K562 (cell line): ENCODE results near the gene PRPF39. TPM values are rescaled to one million over a fixed set of nuclear protein-coding genes. Genes with fewer than 3 reads are reported as not detected.

ENCODE experiments used
- EWSR1 ChIP-seq: fragments of 450-650 bp; IDR thresholded peaks from 2 replicates; pipeline ENCODE4 v1.6.1; 2018; ENCODE audit warnings: borderline replicate concordance, mild to moderate bottlenecking, low read depth, moderate library complexity; ENCODE audit not compliant: partially characterized antibody
- ZNF609 ChIP-seq: sonication (generic); formaldehyde crosslinking; IDR thresholded peaks from 2 replicates; pipeline ENCODE4 v1.8.1; 2023; ENCODE audit warnings: missing genetic modification reagents, mild to moderate bottlenecking, borderline replicate concordance
- ZNF740 ChIP-seq, 3 experiments: fragments of 200-800 bp in 1 of 3; sonication (Bioruptor generic) in 1 of 3; sonication (generic) in 1 of 3; formaldehyde crosslinking in 1 of 3; IDR thresholded peaks; 2 replicates each; pipeline versions ENCODE4 v1.6.1 to v1.8.0; 2016 to 2022; ENCODE audit warnings: mild to moderate bottlenecking in 2 of 3, missing compliant biosample characterization in 2 of 3, missing genetic modification characterization in 2 of 3, missing genetic modification reagents in 1 of 3
- ZNF77 ChIP-seq: fragments of 250-450 bp; sonication (Bioruptor Pico); IDR thresholded peaks from 2 replicates; pipeline ENCODE4 v1.5.0; 2020
- polyA plus RNA-seq, 8 experiments: library from polyadenylated mRNA; depleted of rRNA in 4 of 8; stranded (reverse) in 5 of 8; unstranded in 3 of 8; fragments of >200 nt; fragmentation: Nextera tagmentation in 2 of 8; fragmentation: Illumina TruSeq in 1 of 8; extraction: Ambion mirVana in 2 of 8; extraction: Trizol in 1 of 8; gene quantifications; 2 replicates each; pipeline versions ENCODE4 v1.2.1 to v1.2.3, GENCODE V29; 2011 to 2014; ENCODE audit warnings: inconsistent platforms in 1 of 8, missing spikeins in 1 of 8
- total RNA-seq, 7 experiments: library from RNA; depleted of rRNA in 6 of 7; stranded (reverse); fragments of >200 nt in 6 of 7; fragmentation: Illumina TruSeq in 2 of 7; extraction: Trizol in 2 of 7; gene quantifications; 2 replicates each; pipeline versions ENCODE4 v1.2.1 to v1.2.3, GENCODE V29; 2011 to 2021; ENCODE audit warnings: low replicate concordance in 1 of 7

PRPF39 gene
- total and polyA plus RNA-seq, 9 of the 15 experiments (the other 6 are each of a cell fraction or from before 2014, with no cell fraction given), result 13.3 to 50.4 (median 24.8) TPM

GRCh38 chr14:45051896-45052295, 32.0 kb upstream of the PRPF39 start (continued):
- no peak for TF ChIP-seq ZNF609 (CRISPR knock-in tag)
- TF ChIP-seq EWSR1, result no peak
- no peak for TF ChIP-seq ZNF740 (CRISPR knock-in tag; IDR thresholded peaks at IDR 0.05)
- TF ChIP-seq ZNF740 (tag; IDR thresholded peaks at IDR 0.05), result no peak
- no peak for TF ChIP-seq ZNF77 (CRISPR knock-in tag)
